Activated T-helper 1 cell treated with anti-CD3 and anti-CD28 coated beads, Interleukin-12 subunit alpha, Interleukin-12 subunit beta, Interleukin-2, Interleukin-4 antibody, amounts not matched to agents 30 ng/mL and 10 ng/mL and 1 ng/mL, durations not matched to agents 14 hours and 24 hours and 36 hours (primary cell): ENCODE results near the gene LY6G6C. TPM values are rescaled to one million over a fixed set of nuclear protein-coding genes. Genes with fewer than 3 reads are reported as not detected.

Experiments
- DNase-seq: peaks from one replicate; pipeline ENCODE4 v3.0.0; 2021; ENCODE audit warnings: low spot score
- H3K27ac Mint-ChIP-seq: one replicate; pipeline ENCODE4 v1.8.0; 2021; ENCODE audit warnings: mild to moderate bottlenecking, mixed read lengths
- H3K27me3 Mint-ChIP-seq: one replicate; pipeline ENCODE4 v1.8.0; 2022; ENCODE audit warnings: mild to moderate bottlenecking, moderate library complexity, mixed read lengths; ENCODE audit not compliant: insufficient read depth
- H3K36me3 Mint-ChIP-seq: one replicate; pipeline ENCODE4 v1.8.0; 2021; ENCODE audit warnings: low read depth, mixed read lengths
- H3K4me1 Mint-ChIP-seq: one replicate; pipeline ENCODE4 v1.8.0; 2021; ENCODE audit warnings: low read depth, mixed read lengths
- H3K4me3 Mint-ChIP-seq: one replicate; pipeline ENCODE4 v1.8.0; 2021; ENCODE audit warnings: mild to moderate bottlenecking, moderate library complexity, mixed read lengths
- H3K9me3 Mint-ChIP-seq: one replicate; pipeline ENCODE4 v1.8.0; 2021; ENCODE audit warnings: mixed read lengths
- intact Hi-C: fragments of 100-400 bp; cut with micrococcal nuclease; formaldehyde crosslinking; loops from one replicate; pipeline ENCODE4 v1.15.1; 2024
- total RNA-seq: library from RNA; stranded (reverse); gene quantifications from 2 replicates; pipeline ENCODE4 v1.2.3, GENCODE V29; 2022

The LY6G6C gene
- total RNA-seq, 1 donor from 2014 or later: not detected

- no peaks in the 10 kb centered on the region for H3K9me3 Mint-ChIP-seq
- peaks cover 41% of the 10 kb centered on the region for H3K36me3 Mint-ChIP-seq
- H3K27ac Mint-ChIP-seq: peak overlapping the region; percentile 99
- H3K27me3 Mint-ChIP-seq: peaks cover 3% of the 10 kb centered on the region
- peaks cover 73% of the 10 kb centered on the region for H3K4me1 Mint-ChIP-seq
- intact Hi-C loops: loop anchor here (1.0 to 5.0 kb wide), 6 partner anchors 9 to 191 kb away; partner anchors contain the start of genes ATP6V1G2, DDAH2, HSPA1B and LTA
- peak; percentile 70 for DNase-seq
- H3K4me3 Mint-ChIP-seq: peak overlapping the region; percentile 98
These were observed 16.7 kb upstream of the LY6G6C start for GRCh38 chr6:31737991-31738979.

DNA sequence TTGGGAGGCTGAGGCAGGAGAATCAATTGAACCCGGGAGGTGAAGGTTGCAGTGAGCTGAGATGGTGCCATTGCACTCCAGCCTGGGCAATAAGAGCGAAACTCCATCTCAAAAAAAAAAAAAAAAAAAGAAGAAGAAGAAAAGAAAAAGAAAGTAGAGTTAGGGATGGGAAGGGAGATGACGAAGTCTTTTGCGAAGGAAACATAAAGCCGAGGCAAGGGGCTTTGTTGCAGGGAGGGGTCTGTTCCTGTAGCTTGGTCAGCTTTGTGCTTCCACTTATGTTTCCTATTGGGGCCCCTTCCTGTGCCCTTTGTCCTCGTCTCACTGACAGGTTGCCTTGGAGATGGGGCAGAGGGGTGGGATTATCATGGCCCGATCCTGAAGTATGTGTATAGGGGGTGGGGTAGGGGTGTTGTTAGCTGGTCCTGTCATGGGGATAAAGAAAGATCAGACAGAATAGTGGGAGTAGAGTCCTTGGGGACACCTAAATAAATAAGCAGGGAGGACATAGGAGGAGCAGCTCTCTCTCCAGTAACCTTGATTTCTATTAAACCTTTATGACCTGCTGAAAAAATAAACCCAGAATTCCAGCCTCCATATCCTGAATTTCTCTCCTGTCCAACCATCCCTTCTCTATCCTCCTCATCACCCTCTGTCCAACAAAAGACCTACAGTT lies 15.9 kb upstream of the LY6G6C start:
- H3K27ac Mint-ChIP-seq: peak overlapping the region; percentile 99
- H3K9me3 Mint-ChIP-seq: no peaks in the 10 kb centered on the region
- peaks cover 66% of the 10 kb centered on the region for H3K4me1 Mint-ChIP-seq
- no peak for DNase-seq
- H3K27me3 Mint-ChIP-seq: peaks cover 3% of the 10 kb centered on the region
- intact Hi-C loops: loop anchor here (5.0 kb wide), 1 partner anchor 165 kb away; the partner anchor contains the start of gene LTA
- H3K4me3 Mint-ChIP-seq: peak overlapping the region; percentile 98
- H3K36me3 Mint-ChIP-seq: peaks cover 36% of the 10 kb centered on the region

DNA sequence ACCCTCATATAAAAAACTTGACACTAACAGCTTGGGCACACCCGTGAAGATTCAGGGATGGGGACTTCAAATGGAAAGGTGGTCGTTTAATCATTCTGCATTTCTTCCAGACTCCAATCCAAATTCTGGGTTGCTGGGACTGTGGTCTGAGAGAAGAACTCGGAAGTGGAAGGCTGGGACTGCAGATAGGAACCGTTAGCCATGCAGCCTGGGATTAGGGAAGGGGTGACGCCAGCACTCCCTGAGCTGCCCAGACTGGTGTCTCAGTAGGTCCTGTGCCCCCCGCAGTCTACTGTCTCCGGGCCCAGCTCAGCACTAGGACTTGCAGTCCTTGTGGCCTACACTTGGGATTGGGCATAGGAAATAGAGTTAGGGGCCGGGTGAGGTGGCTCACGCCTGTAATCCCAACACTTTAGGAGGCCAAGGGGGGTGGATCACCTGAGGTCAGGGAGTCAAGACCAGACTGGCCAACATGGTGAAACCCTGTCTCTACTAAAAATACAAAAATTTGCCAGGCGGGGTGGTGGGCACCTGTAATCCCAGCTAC lies 15.3 kb upstream of the LY6G6C start:
- H3K4me3 Mint-ChIP-seq: peak overlapping the region; percentile 98
- peaks cover 3% of the 10 kb centered on the region for H3K27me3 Mint-ChIP-seq
- intact Hi-C loops: loop anchor here (1.0 to 5.0 kb wide), 3 partner anchors 34 to 165 kb away; partner anchors contain the start of genes ABHD16A, LSM2 and LTA
- no peak for DNase-seq
- H3K27ac Mint-ChIP-seq: peak overlapping the region; percentile 99
- H3K36me3 Mint-ChIP-seq: peaks cover 35% of the 10 kb centered on the region
- H3K4me1 Mint-ChIP-seq: peaks cover 66% of the 10 kb centered on the region
- H3K9me3 Mint-ChIP-seq: no peaks in the 10 kb centered on the region

DNA sequence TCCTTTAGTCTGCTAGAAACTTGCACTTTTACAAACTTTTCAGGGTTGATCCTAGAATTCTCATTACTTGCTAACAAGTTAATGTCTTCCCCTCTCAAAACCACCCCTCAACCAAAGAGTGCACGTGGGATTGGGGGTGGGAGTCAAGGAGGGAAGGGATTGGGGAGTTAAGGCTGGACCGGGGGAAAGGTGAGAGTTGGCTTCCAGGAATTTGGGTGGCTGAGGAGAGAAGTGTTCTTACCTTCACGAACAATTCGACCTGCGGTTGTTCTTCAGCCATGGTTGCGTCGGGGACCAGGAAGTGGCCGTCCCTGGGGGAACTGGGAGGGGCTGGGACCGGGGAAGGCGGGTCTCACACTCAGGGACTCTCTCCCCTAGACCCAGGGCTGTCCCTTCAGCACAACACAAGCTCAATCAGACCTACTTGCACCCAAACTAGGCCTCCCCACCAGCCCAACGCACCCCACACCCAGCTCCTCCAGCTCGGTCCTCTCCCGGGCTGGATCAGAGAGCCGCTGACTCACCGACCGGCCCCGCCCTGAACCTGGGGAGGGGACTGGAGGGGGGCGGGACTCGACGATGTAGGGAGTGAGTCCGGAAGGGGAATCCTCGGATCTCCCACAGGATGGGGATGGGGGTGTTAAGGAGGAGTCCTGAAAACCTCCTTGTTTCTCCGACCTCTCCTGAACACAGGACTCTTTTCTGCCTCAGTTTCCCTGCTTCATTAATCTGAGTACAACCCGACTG lies 14.6 kb upstream of the LY6G6C start, which contains the start of gene CLIC1:
TSS of gene CLIC1 (minus strand) at position 510 of the 747 bp plus-strand sequence. CDS start at position 280, 230 bp downstream.
- Mint-ChIP-seq H3K9me3 (no peaks in the 10 kb centered on the region), H3K4me3 (peak within 1 kb of the TSS; percentile 98), H3K27ac (peak within 1 kb of the TSS; percentile 99), H3K4me1 (peaks cover 59% of the 10 kb centered on the region), H3K36me3 (peaks cover 35% of the 10 kb centered on the region), H3K27me3 (peaks cover 3% of the 10 kb centered on the region)
- DNase-seq: peak; percentile 80
- intact Hi-C loops: loop anchor here (1.0 to 5.0 kb wide), 3 partner anchors 33 to 164 kb away; partner anchors contain the start of genes ABHD16A, LSM2 and LTA

DNA sequence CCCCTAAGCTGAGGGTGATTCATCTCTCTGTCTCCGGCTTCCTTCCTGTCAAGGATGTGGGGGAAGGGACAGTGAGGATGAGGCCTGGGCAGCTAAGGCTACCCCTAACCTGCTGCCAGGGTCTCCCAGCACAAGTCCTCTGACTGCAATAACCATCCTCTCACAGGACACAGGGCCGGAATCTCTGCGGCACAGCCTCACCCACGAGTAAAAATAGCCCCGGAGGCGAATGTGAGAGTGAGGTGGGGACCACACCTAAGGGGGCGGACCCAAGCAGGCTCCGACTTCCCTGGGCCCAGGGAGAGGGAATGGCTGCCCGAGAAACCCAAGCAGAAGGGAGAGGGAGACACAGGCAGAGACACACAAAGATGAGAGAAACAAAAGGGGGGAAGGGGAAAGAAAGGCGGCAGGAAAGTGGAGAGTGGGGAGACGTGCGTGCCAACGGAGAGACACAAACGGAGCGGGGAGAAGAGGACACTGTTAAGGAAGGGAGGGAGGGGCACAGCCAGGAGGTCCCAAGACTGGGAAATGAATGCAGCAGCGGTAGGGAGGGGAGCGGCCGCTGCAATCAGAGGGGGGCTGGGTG lies 13.4 kb upstream of the LY6G6C start:
- H3K27me3 Mint-ChIP-seq: peaks cover 3% of the 10 kb centered on the region
- DNase-seq: peak; percentile 56
- peaks cover 59% of the 10 kb centered on the region for H3K4me1 Mint-ChIP-seq
- H3K27ac Mint-ChIP-seq: peak overlapping the region; percentile 99
- H3K36me3 Mint-ChIP-seq: peaks cover 41% of the 10 kb centered on the region
- H3K4me3 Mint-ChIP-seq: peak overlapping the region; percentile 98
- no peaks in the 10 kb centered on the region for H3K9me3 Mint-ChIP-seq
- intact Hi-C loops: loop anchor here (5.0 kb wide), 1 partner anchor 163 kb away; the partner anchor contains the start of gene LTA

DNA sequence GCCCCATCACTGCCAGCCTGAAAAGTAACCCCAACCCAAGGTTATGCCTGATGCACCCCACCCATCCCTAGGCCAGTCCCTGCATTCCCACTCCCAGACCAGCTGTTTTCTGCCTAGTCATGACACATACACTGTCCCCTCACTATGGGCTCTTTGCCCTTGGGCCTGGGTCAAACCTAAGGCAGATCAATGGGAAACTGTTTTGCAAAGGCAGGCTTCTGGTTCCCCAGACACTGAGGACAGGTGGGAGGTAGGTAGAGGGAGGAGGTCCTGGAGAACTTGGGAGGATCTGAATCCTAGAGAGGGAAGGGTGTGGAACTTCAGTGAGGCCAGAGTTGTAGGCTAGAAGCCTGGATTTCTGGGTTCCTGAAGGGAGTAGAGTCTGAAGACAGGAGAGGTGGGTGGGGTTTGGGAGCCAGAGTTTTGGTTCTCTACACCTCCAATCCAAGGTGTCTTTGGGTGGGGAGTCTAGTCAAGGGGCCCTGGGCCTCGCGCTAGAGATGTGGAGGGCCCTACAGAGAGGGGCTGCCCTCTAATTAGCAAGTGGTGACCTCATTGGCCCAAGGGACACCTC lies 12.8 kb upstream of the LY6G6C start:
- H3K36me3 Mint-ChIP-seq: peaks cover 40% of the 10 kb centered on the region
- peaks cover 3% of the 10 kb centered on the region for H3K27me3 Mint-ChIP-seq
- H3K4me3 Mint-ChIP-seq: peak overlapping the region; percentile 98
- intact Hi-C loops: no loop called here
- peaks cover 59% of the 10 kb centered on the region for H3K4me1 Mint-ChIP-seq
- peak overlapping the region; percentile 99 for H3K27ac Mint-ChIP-seq
- no peak for DNase-seq
- H3K9me3 Mint-ChIP-seq: no peaks in the 10 kb centered on the region

- Mint-ChIP-seq H3K27me3 (peaks cover 3% of the 10 kb centered on the region), H3K9me3 (no peaks in the 10 kb centered on the region), H3K4me1 (peaks cover 57% of the 10 kb centered on the region), H3K27ac (peak overlapping the region; percentile 73), H3K36me3 (peaks cover 40% of the 10 kb centered on the region), H3K4me3 (peak overlapping the region; percentile 98)
- DNase-seq: no peak
- intact Hi-C loops: no loop called here
These were observed 12.2 kb upstream of the LY6G6C start for GRCh38 chr6:31733734-31734133.

DNA sequence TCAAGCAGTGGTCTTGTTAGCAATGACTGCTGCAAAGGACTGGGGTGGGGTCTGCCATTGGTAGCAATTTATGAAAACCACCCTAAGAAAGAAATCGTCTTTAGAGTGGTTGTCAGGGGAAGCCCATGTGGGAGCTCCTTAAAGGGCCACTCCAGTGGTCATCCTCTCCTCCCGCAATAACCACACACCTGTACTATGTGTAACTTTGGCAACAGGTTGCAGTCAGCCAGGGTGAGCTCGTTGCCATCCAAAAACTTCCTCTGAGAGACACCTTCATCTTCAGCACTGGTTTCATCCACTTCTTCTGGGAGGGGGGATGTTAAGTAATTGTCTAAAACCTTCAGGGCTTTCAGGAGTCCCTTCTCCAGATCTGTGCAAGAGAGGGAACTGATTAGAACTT lies 10.5 kb upstream of the LY6G6C start:
- intact Hi-C loops: no loop called here
- peaks cover 40% of the 10 kb centered on the region for H3K36me3 Mint-ChIP-seq
- no peak overlapping the region for H3K27ac Mint-ChIP-seq
- no peak for DNase-seq
- no peak overlapping the region for H3K4me3 Mint-ChIP-seq
- H3K4me1 Mint-ChIP-seq: peaks cover 49% of the 10 kb centered on the region
- H3K9me3 Mint-ChIP-seq: no peaks in the 10 kb centered on the region
- H3K27me3 Mint-ChIP-seq: peaks cover 3% of the 10 kb centered on the region

DNA sequence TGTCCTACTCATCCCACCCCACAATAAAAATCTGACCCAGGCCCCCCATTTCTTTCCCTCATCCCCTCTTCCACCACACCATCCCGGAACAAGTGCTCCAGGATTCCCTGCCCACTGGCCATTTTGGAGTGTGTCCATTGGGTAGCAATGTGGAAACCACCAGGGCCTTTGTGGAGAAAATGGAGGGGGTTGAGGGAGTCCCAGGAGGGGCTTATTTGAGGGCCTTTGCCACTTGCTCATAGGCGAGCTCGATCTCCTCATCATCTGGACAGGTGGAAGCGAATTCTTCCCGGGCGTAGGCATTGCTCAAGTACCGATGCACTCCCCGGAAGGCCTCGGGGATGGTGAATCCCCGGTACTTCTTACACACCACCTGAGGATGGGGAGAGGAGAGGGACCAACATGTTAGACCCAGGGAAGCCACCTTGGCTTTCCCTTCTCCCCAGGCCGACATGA lies 9.1 kb upstream of the LY6G6C start:
- DNase-seq: no peak
- no peaks in the 10 kb centered on the region for H3K9me3 Mint-ChIP-seq
- intact Hi-C loops: no loop called here
- H3K27ac Mint-ChIP-seq: peak overlapping the region; percentile 45
- H3K4me3 Mint-ChIP-seq: peak overlapping the region; percentile 95
- H3K27me3 Mint-ChIP-seq: no peaks in the 10 kb centered on the region
- H3K4me1 Mint-ChIP-seq: peaks cover 56% of the 10 kb centered on the region
- H3K36me3 Mint-ChIP-seq: peaks cover 37% of the 10 kb centered on the region

DNA sequence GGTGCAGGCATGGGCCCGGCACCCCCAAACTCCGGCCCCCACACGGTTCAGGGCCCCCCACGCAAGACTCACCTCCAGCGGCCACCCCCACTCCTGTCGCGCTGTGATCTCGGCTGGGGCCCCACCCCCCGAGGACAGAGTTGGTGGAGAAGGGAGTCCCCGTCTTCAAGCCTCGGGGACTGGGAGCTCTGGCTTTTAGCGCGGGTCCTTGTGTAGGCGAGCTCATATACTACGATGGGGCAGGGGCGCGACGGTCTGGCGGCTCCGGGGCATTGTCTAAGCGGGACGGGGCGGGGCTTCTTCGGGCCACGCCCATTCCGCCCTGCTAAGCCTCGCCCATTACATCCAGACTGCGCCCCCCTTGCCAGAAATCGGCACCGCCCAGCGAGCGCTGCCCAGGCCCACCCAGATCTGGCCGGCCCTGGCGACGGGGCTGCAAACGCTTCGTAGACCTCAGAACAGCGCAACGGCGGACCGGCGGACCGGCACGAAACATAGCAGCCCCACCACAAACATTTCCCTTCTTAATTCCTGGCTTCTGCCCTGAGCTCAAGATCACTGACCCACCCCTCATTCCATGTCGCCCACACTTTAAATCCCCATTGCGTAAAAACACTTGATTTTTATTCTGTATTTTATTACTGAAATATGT lies 8.6 kb upstream of the LY6G6C start:
- Mint-ChIP-seq H3K9me3 (no peaks in the 10 kb centered on the region), H3K4me1 (peaks cover 59% of the 10 kb centered on the region), H3K27me3 (no peaks in the 10 kb centered on the region), H3K27ac (peak overlapping the region; percentile 45), H3K36me3 (peaks cover 33% of the 10 kb centered on the region), H3K4me3 (peak overlapping the region; percentile 95)
- intact Hi-C loops: loop anchor here (1.0 to 2.0 kb wide), 6 partner anchors 8 to 167 kb away; partner anchors contain the start of genes ABHD16A and EHMT2
- DNase-seq: peak; percentile 57

DNA sequence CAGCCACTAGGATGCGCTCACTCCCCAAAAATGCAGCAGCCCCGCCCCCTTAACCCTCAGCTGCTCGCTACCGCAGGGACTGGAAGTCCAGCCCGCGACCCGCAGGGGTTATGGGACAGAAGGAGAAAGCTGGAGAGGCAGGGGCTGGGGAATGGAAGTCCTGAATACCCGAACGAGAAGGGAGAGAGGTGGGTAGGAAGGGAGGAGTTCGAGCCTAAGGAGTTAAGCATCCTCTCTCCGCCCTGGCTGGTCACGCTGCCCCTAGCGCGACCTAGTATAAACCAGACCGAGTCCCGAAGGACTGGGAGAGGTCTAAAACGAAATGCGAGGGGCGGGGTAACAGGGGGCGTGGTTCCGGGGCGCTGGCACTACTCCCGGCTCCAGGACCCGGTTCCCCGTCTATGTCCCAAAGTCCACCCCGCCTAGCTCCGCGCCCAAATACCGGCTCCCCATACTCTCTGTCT lies 8.0 kb upstream of the LY6G6C start:
- peak overlapping the region; percentile 74 for H3K27ac Mint-ChIP-seq
- peaks cover 29% of the 10 kb centered on the region for H3K36me3 Mint-ChIP-seq
- no peaks in the 10 kb centered on the region for H3K27me3 Mint-ChIP-seq
- intact Hi-C loops: loop anchor here (1.0 to 2.0 kb wide), 6 partner anchors 9 to 167 kb away; partner anchors contain the start of genes ABHD16A and EHMT2
- no peaks in the 10 kb centered on the region for H3K9me3 Mint-ChIP-seq
- peak; percentile 68 for DNase-seq
- H3K4me1 Mint-ChIP-seq: peaks cover 54% of the 10 kb centered on the region
- peak overlapping the region; percentile 95 for H3K4me3 Mint-ChIP-seq
